ELF-1 (cell line): Measurements from ENCODE around the gene GPATCH8.
A peak's percentile ranks its signal among the peaks of the same experiment; 100 is the strongest.
"Not testable (repeated sequence)": the region's sequence is repeated elsewhere in the genome, so short reads cannot be mapped to it uniquely, and the experiment has no call there.

Experiments
- DNase-seq: peaks from one replicate; pipeline ENCODE4 v3.0.0-alpha.2; 2016; ENCODE audit warnings: low read depth, low spot score

GPATCH8 gene

GRCh38 chr17:44397479-44398440 lies 105.4 kb downstream of the GPATCH8 start:
- DNase-seq: no peak

- no peak for DNase-seq
These were observed 106.3 kb downstream of the GPATCH8 start for GRCh38 chr17:44396946-44397345.

GRCh38 chr17:44394833-44395232 lies 108.4 kb downstream of the GPATCH8 start:
- no peak for DNase-seq

- not testable (repeated sequence) for DNase-seq
These were observed 109.1 kb downstream of the GPATCH8 start for GRCh38 chr17:44394112-44394511.

- DNase-seq: no peak
These were observed 112.8 kb downstream of the GPATCH8 start for GRCh38 chr17:44390250-44390870.

GRCh38 chr17:44389723-44390202 lies 113.4 kb downstream of the GPATCH8 start:
- no peak for DNase-seq

GRCh38 chr17:44389281-44389680 lies 113.9 kb downstream of the GPATCH8 start, which contains the start of gene ITGA2B:
ITGA2B (minus strand) TSS chr17:44389649; CDS start chr17:44389473, 176 bp downstream.
- no peak for DNase-seq

GRCh38 chr17:44387804-44388203 lies 115.4 kb downstream of the GPATCH8 start:
- no peak for DNase-seq

GRCh38 chr17:44386182-44386525 lies 117.1 kb downstream of the GPATCH8 start:
- no peak for DNase-seq

- DNase-seq: peak; percentile 66
These were observed 117.7 kb downstream of the GPATCH8 start for GRCh38 chr17:44385287-44386181.

- peak; percentile 78 for DNase-seq
These were observed 118.4 kb downstream of the GPATCH8 start for GRCh38 chr17:44384823-44385286.

- no peak for DNase-seq
These were observed 118.9 kb downstream of the GPATCH8 start for GRCh38 chr17:44384281-44384822.

- no peak for DNase-seq
These were observed 119.3 kb downstream of the GPATCH8 start for GRCh38 chr17:44383861-44384260.

GRCh38 chr17:44383363-44383762 lies 119.8 kb downstream of the GPATCH8 start:
- no peak for DNase-seq

- no peak for DNase-seq
These were observed 120.3 kb downstream of the GPATCH8 start for GRCh38 chr17:44382917-44383316.

GRCh38 chr17:44381810-44382305 lies 121.3 kb downstream of the GPATCH8 start:
- DNase-seq: no peak

GRCh38 chr17:44380767-44381166 lies 122.4 kb downstream of the GPATCH8 start:
- DNase-seq: no peak

- no peak for DNase-seq
These were observed 123.3 kb downstream of the GPATCH8 start for GRCh38 chr17:44379887-44380286.

GRCh38 chr17:44378171-44378705 lies 125.0 kb downstream of the GPATCH8 start:
- no peak for DNase-seq

- DNase-seq: no peak
These were observed 126.4 kb downstream of the GPATCH8 start for GRCh38 chr17:44376779-44377178.

GRCh38 chr17:44376124-44376523 lies 127.1 kb downstream of the GPATCH8 start:
- peak; percentile 75 for DNase-seq
